SK-N-SH treated with all-trans-retinoic acid at 6 μM for 48 hours (cell line): ENCODE results near the gene MCM3.

Experiments
- ATAC-seq: fragments of 200-7000 bp; cut with Tn5 transposase; 3 replicates; pipeline ENCODE4 v1.9.1; 2020; ENCODE audit warnings: mild to moderate bottlenecking, moderate library complexity
- ARNTL ChIP-seq: fragments of 450-650 bp; formaldehyde crosslinking; IDR thresholded peaks from 2 replicates; pipeline ENCODE4 v1.5.0; 2020; ENCODE audit warnings: low read depth, mild to moderate bottlenecking, moderate library complexity, borderline replicate concordance
- BACH2 ChIP-seq: fragments of 250-450 bp; sonication (Bioruptor Pico); IDR thresholded peaks from 2 replicates; pipeline ENCODE4 v1.9.0; 2021; ENCODE audit warnings: mild to moderate bottlenecking, borderline replicate concordance
- GLIS3 ChIP-seq: fragments of 250-450 bp; sonication (Bioruptor Pico); IDR thresholded peaks from 2 replicates; pipeline ENCODE4 v1.5.0; 2020; ENCODE audit warnings: mild to moderate bottlenecking, moderate library complexity
- OSR1 ChIP-seq: fragments of 250-450 bp; sonication (Bioruptor Pico); IDR thresholded peaks from 2 replicates; pipeline ENCODE4 v1.8.0; 2022; ENCODE audit warnings: moderate library complexity, mild to moderate bottlenecking, inconsistent platforms
- PPARA ChIP-seq: fragments of 250-450 bp; sonication (Bioruptor Pico); IDR thresholded peaks from 2 replicates; pipeline ENCODE4 v1.5.0; 2020; ENCODE audit warnings: mild to moderate bottlenecking, borderline replicate concordance
- RARB ChIP-seq: fragments of 250-450 bp; sonication (Bioruptor Pico); IDR thresholded peaks from 2 replicates; pipeline ENCODE4 v1.8.0; 2021; ENCODE audit warnings: mild to moderate bottlenecking, moderate library complexity
- SNAI2 ChIP-seq: fragments of 250-450 bp; sonication (Bioruptor Pico); IDR thresholded peaks from 2 replicates; pipeline ENCODE4 v1.5.0; 2020; ENCODE audit warnings: mild to moderate bottlenecking, moderate library complexity
- TCF4 ChIP-seq: fragments of 250-450 bp; sonication (Bioruptor Pico); IDR thresholded peaks from 2 replicates; pipeline ENCODE4 v1.8.0; 2021; ENCODE audit warnings: mild to moderate bottlenecking, moderate library complexity, borderline replicate concordance
- TOX ChIP-seq: fragments of 250-450 bp; sonication (Bioruptor Pico); IDR thresholded peaks from 2 replicates; pipeline ENCODE4 v1.8.0; 2021; ENCODE audit warnings: mild to moderate bottlenecking, moderate library complexity, borderline replicate concordance
- ZC3H10 ChIP-seq: fragments of 250-450 bp; sonication (Bioruptor Pico); IDR thresholded peaks from 2 replicates; pipeline ENCODE4 v1.5.1; 2021; ENCODE audit warnings: mild to moderate bottlenecking, moderate library complexity
- ZFP3 ChIP-seq: fragments of 250-450 bp; sonication (Bioruptor Pico); IDR thresholded peaks from 2 replicates; pipeline ENCODE4 v1.5.0; 2020; ENCODE audit warnings: mild to moderate bottlenecking, moderate library complexity
- ZFP30 ChIP-seq: fragments of 450-650 bp; formaldehyde crosslinking; IDR thresholded peaks from 2 replicates; pipeline ENCODE4 v1.5.0; 2022; ENCODE audit warnings: mild to moderate bottlenecking, moderate library complexity
- ZNF565 ChIP-seq: fragments of 450-650 bp; formaldehyde crosslinking; conservative IDR thresholded peaks from 2 replicates; pipeline ENCODE4 v1.5.0; 2020; ENCODE audit warnings: low read depth, mild to moderate bottlenecking, moderate library complexity
- ZNF70 ChIP-seq: fragments of 450-650 bp; formaldehyde crosslinking; IDR thresholded peaks from 2 replicates; pipeline ENCODE4 v1.5.0; 2020; ENCODE audit warnings: mild to moderate bottlenecking, moderate library complexity
- TF ChIP-seq, protein P1 (sequence below): fragments of 250-450 bp; sonication (Bioruptor Pico); IDR thresholded peaks from 2 replicates; pipeline ENCODE4 v1.8.0; 2020; ENCODE audit warnings: mild to moderate bottlenecking, moderate library complexity, borderline replicate concordance
- TF ChIP-seq, protein P2 (sequence below): fragments of 250-450 bp; sonication (Bioruptor Pico); IDR thresholded peaks from 2 replicates; pipeline ENCODE4 v1.5.1; 2021; ENCODE audit warnings: mild to moderate bottlenecking, moderate library complexity
- TF ChIP-seq, protein P3 (sequence below): fragments of 250-450 bp; sonication (Bioruptor Pico); IDR thresholded peaks from 2 replicates; pipeline ENCODE4 v1.5.1; 2020; ENCODE audit warnings: low read depth, mild to moderate bottlenecking, moderate library complexity
- TF ChIP-seq, protein P4 (sequence below): fragments of 250-450 bp; sonication (Bioruptor Pico); IDR thresholded peaks from 2 replicates; pipeline ENCODE4 v1.5.0; 2020; ENCODE audit warnings: mild to moderate bottlenecking, moderate library complexity
- TF ChIP-seq, protein P5 (sequence below): fragments of 250-450 bp; sonication (Bioruptor Pico); IDR thresholded peaks from 2 replicates; pipeline ENCODE4 v1.8.0; 2021; ENCODE audit warnings: low read depth, mild to moderate bottlenecking, moderate library complexity, borderline replicate concordance

MCM3 gene

DNA sequence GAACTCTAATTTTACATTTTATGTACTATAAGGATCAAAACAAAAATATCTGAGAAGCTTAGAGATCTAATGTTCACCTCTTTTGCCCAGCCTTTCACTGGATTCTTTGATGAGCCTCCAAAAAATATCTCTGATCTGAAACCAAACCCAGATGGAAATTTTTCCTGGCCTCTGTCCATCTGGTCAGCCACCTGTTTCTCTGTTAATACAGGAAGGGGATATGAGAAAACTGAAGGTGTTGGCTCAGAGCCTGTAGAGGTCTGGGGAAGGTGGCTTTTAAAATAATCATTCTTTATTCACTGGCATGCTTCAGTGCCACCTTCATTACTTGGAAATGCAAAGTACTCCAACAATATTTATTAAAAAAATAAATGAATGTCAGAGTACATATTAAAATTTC, 8.5 kb upstream of the MCM3 start:
- ATAC-seq = no peak
- peak; percentile 64; the same call in 1 of the 2 replicates for TF ChIP-seq TCF4 (CRISPR knock-in tag)
- TF ChIP-seq, protein P1, sequence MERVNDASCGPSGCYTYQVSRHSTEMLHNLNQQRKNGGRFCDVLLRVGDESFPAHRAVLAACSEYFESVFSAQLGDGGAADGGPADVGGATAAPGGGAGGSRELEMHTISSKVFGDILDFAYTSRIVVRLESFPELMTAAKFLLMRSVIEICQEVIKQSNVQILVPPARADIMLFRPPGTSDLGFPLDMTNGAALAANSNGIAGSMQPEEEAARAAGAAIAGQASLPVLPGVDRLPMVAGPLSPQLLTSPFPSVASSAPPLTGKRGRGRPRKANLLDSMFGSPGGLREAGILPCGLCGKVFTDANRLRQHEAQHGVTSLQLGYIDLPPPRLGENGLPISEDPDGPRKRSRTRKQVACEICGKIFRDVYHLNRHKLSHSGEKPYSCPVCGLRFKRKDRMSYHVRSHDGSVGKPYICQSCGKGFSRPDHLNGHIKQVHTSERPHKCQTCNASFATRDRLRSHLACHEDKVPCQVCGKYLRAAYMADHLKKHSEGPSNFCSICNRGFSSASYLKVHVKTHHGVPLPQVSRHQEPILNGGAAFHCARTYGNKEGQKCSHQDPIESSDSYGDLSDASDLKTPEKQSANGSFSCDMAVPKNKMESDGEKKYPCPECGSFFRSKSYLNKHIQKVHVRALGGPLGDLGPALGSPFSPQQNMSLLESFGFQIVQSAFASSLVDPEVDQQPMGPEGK (CRISPR knock-in tag) = no peak

DNA sequence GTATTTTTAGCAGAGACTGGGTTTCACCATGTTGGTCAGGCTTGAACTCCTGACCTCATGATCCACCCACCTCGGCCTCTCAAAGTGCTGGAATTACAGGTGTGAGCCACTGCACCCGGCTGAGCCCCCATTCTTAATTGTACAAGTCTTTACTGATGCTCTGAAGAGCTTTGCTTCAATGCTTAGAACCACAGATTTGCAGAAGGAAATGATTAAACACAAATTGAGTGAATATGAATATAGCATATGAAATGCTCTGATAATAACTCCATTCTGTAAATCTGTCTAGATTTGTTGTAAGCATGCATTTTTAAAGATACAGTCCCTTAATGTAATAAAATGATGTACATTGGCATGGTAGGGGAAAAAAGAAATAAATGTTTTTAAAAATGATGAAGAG, 4.3 kb upstream of the MCM3 start:
- no peak for ATAC-seq
- TF ChIP-seq, protein P2, sequence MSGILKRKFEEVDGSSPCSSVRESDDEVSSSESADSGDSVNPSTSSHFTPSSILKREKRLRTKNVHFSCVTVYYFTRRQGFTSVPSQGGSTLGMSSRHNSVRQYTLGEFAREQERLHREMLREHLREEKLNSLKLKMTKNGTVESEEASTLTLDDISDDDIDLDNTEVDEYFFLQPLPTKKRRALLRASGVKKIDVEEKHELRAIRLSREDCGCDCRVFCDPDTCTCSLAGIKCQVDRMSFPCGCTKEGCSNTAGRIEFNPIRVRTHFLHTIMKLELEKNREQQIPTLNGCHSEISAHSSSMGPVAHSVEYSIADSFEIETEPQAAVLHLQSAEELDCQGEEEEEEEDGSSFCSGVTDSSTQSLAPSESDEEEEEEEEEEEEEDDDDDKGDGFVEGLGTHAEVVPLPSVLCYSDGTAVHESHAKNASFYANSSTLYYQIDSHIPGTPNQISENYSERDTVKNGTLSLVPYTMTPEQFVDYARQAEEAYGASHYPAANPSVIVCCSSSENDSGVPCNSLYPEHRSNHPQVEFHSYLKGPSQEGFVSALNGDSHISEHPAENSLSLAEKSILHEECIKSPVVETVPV (CRISPR knock-in tag) = no peak
- no peak for TF ChIP-seq ZNF70 (CRISPR knock-in tag)
- TF ChIP-seq, protein P3, sequence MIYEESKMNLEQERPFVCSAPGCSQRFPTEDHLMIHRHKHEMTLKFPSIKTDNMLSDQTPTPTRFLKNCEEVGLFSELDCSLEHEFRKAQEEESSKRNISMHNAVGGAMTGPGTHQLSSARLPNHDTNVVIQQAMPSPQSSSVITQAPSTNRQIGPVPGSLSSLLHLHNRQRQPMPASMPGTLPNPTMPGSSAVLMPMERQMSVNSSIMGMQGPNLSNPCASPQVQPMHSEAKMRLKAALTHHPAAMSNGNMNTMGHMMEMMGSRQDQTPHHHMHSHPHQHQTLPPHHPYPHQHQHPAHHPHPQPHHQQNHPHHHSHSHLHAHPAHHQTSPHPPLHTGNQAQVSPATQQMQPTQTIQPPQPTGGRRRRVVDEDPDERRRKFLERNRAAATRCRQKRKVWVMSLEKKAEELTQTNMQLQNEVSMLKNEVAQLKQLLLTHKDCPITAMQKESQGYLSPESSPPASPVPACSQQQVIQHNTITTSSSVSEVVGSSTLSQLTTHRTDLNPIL = no peak
- TF ChIP-seq OSR1 (CRISPR knock-in tag) = no peak
- TF ChIP-seq, protein P4, sequence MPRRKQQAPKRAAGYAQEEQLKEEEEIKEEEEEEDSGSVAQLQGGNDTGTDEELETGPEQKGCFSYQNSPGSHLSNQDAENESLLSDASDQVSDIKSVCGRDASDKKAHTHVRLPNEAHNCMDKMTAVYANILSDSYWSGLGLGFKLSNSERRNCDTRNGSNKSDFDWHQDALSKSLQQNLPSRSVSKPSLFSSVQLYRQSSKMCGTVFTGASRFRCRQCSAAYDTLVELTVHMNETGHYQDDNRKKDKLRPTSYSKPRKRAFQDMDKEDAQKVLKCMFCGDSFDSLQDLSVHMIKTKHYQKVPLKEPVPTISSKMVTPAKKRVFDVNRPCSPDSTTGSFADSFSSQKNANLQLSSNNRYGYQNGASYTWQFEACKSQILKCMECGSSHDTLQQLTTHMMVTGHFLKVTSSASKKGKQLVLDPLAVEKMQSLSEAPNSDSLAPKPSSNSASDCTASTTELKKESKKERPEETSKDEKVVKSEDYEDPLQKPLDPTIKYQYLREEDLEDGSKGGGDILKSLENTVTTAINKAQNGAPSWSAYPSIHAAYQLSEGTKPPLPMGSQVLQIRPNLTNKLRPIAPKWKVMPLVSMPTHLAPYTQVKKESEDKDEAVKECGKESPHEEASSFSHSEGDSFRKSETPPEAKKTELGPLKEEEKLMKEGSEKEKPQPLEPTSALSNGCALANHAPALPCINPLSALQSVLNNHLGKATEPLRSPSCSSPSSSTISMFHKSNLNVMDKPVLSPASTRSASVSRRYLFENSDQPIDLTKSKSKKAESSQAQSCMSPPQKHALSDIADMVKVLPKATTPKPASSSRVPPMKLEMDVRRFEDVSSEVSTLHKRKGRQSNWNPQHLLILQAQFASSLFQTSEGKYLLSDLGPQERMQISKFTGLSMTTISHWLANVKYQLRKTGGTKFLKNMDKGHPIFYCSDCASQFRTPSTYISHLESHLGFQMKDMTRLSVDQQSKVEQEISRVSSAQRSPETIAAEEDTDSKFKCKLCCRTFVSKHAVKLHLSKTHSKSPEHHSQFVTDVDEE (CRISPR knock-in tag) = no peak
- TF ChIP-seq ARNTL (CRISPR knock-in tag) = no peak
- TF ChIP-seq ZNF565 (CRISPR knock-in tag) = no peak
- no peak for TF ChIP-seq ZC3H10 (CRISPR knock-in tag)
- no peak for TF ChIP-seq SNAI2
- TF ChIP-seq ZFP3 (CRISPR knock-in tag) = no peak
- TF ChIP-seq, protein P5, sequence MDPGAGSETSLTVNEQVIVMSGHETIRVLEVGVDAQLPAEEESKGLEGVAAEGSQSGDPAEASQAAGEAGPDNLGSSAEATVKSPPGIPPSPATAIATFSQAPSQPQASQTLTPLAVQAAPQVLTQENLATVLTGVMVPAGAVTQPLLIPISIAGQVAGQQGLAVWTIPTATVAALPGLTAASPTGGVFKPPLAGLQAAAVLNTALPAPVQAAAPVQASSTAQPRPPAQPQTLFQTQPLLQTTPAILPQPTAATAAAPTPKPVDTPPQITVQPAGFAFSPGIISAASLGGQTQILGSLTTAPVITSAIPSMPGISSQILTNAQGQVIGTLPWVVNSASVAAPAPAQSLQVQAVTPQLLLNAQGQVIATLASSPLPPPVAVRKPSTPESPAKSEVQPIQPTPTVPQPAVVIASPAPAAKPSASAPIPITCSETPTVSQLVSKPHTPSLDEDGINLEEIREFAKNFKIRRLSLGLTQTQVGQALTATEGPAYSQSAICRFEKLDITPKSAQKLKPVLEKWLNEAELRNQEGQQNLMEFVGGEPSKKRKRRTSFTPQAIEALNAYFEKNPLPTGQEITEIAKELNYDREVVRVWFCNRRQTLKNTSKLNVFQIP (CRISPR knock-in tag) = no peak
- TF ChIP-seq TOX (CRISPR knock-in tag) = no peak
- no peak for TF ChIP-seq ZFP30 (CRISPR knock-in tag)
- no peak for TF ChIP-seq GLIS3
- TF ChIP-seq RARB = no peak
- no peak for TF ChIP-seq TCF4 (CRISPR knock-in tag)
- no peak for TF ChIP-seq PPARA (CRISPR knock-in tag)
- TF ChIP-seq, protein P1 (CRISPR knock-in tag) = no peak
- TF ChIP-seq, all 23 proteins: peak for 0

DNA sequence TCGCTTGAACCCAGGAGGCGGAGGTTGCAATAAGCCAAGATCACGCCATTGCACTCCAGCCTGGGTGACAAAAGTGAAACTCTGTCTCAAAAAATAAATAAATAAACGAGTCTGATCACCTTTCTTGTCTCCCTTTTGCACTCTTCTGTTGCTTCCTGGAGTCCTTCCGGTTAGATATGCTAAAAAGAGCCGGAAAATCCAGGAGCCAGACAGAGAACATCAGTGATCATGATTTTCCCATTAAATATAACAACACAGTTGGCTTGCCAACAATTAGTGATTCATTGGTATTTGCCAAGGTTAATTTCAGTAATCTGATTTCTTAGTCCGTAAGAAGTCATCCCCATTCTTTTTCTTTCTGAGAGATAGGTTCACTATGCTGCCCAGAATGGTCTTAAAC, 3.7 kb upstream of the MCM3 start:
- no peak for ATAC-seq
- TF ChIP-seq, protein P4 (CRISPR knock-in tag) = no peak
- TF ChIP-seq BACH2 (no peak), OSR1 (CRISPR knock-in tag) (no peak), TOX (CRISPR knock-in tag) (no peak), ZFP3 (CRISPR knock-in tag) (no peak), ZFP30 (CRISPR knock-in tag) (no peak), ZNF70 (CRISPR knock-in tag) (no peak)
- TF ChIP-seq, protein P5 (CRISPR knock-in tag) = no peak
- TF ChIP-seq, protein P2 (CRISPR knock-in tag) = no peak
